OCI-LY7 (cell line): ENCODE measurements around the gene ITGA8. TPM values are rescaled to one million over a fixed set of nuclear protein-coding genes. Genes with fewer than 3 reads are reported as not detected.
"Not testable (repeated sequence)": the region's sequence is repeated elsewhere in the genome, so short reads cannot be mapped to it uniquely, and the experiment has no call there.

Source experiments
- BruUV-seq: library from RNA; stranded (reverse); fragments of 400-500 nt; replicated peaks from 2 replicates; lab custom pipeline; 2021; lab: Mats Ljungman, UMichigan
- CTCF ChIA-PET: fragments of 300-600 bp; sonication (Branson Sonifier 250); formaldehyde crosslinking; loops from one replicate; lab custom pipeline; 2022; ENCODE audit warnings: antibody characterized with exemption; ENCODE audit not compliant: unreplicated experiment; lab: Charles Lee
- POLR2A ChIA-PET: fragments of 300-600 bp; sonication (Branson Sonifier 250); formaldehyde crosslinking; loops from one replicate; lab custom pipeline; 2022; ENCODE audit warnings: antibody characterized with exemption; lab: Charles Lee
- DNase-seq: peaks from one replicate; pipeline ENCODE4 v3.0.0-alpha.2; 2015; ENCODE audit warnings: low spot score
- H2AFZ ChIP-seq: fragments of 200-600 bp; sonication (generic), shearing (Covaris generic); 2 replicates; pipeline ENCODE4 v1.6.1; 2014; ENCODE audit warnings: mild to moderate bottlenecking, antibody characterized with exemption, low read length, moderate library complexity
- H3K27ac ChIP-seq: fragments of 200-600 bp; sonication (generic); 2 replicates; pipeline ENCODE4 v1.5.1; 2014; ENCODE audit warnings: mixed run types, low read depth, mild to moderate bottlenecking, moderate library complexity, low read length, inconsistent platforms; ENCODE audit not compliant: poor library complexity, severe bottlenecking
- H3K36me3 ChIP-seq: fragments of 200-600 bp; sonication (generic); 2 replicates; pipeline ENCODE4 v1.6.1; 2014; ENCODE audit warnings: mild to moderate bottlenecking, antibody characterized with exemption, low read length, moderate library complexity, mixed read lengths; ENCODE audit not compliant: insufficient read depth
- H3K4me1 ChIP-seq: fragments of 200-600 bp; sonication (generic); 2 replicates; pipeline ENCODE4 v1.5.1; 2014; ENCODE audit warnings: mild to moderate bottlenecking, low read length; ENCODE audit not compliant: insufficient read depth, poor library complexity, severe bottlenecking
- H3K4me2 ChIP-seq: fragments of 200-600 bp; sonication (generic); 2 replicates; pipeline ENCODE4 v1.6.1; 2014; ENCODE audit warnings: mild to moderate bottlenecking, low read length
- H3K4me3 ChIP-seq: fragments of 200-600 bp; sonication (generic); 2 replicates; pipeline ENCODE4 v1.5.1; 2014; ENCODE audit warnings: mild to moderate bottlenecking, low read depth, low read length; ENCODE audit not compliant: poor library complexity, severe bottlenecking
- H3K79me2 ChIP-seq: fragments of 200-600 bp; sonication (generic); 2 replicates; pipeline ENCODE4 v1.6.1; 2016; ENCODE audit warnings: low read depth, mild to moderate bottlenecking, low read length, moderate library complexity, mixed read lengths; ENCODE audit not compliant: insufficient read depth
- H3K9me2 ChIP-seq: fragments of 200-600 bp; sonication (generic); 2 replicates; pipeline ENCODE4 v1.6.1; 2016; ENCODE audit warnings: mild to moderate bottlenecking, low read length, mixed read lengths; ENCODE audit not compliant: insufficient read depth
- H3K9me3 ChIP-seq: fragments of 200-600 bp; sonication (generic); 2 replicates; pipeline ENCODE4 v1.6.1; 2014; ENCODE audit warnings: mild to moderate bottlenecking, mixed run types, low read length, mixed read lengths
- H4K20me1 ChIP-seq: fragments of 200-600 bp; sonication (generic); 2 replicates; pipeline ENCODE4 v1.6.1; 2014; ENCODE audit warnings: mild to moderate bottlenecking, antibody characterized with exemption, low read length, moderate library complexity, mixed read lengths; ENCODE audit not compliant: insufficient read depth
- EZH2phosphoT487 ChIP-seq: fragments of 200-600 bp; sonication (generic); IDR thresholded peaks from 2 replicates; pipeline ENCODE4 v1.6.1; 2018; ENCODE audit warnings: low read depth, borderline replicate concordance, mild to moderate bottlenecking, mixed run types, antibody characterized with exemption, low read length, moderate library complexity, mixed read lengths
- intact Hi-C: fragments of 100-400 bp; cut with micrococcal nuclease; formaldehyde crosslinking; loops from one replicate; pipeline ENCODE4 v1.10.0; 2022; ENCODE audit not compliant: unreplicated experiment
- total RNA-seq, 2 experiments: library from RNA; depleted of rRNA in 1 of 2; stranded (reverse); fragments of >200 nt in 1 of 2; shearing (Covaris generic) in 1 of 2; gene quantifications; 2 replicates each; pipeline ENCODE4 v1.2.3, GENCODE V29; 2014 to 2022
- TF ChIP-seq, protein P1 (sequence below): fragments of 200-600 bp; sonication (generic); conservative IDR thresholded peaks from 2 replicates; pipeline ENCODE4 v1.5.1; 2014; ENCODE audit warnings: mild to moderate bottlenecking, antibody characterized with exemption, low read length, moderate library complexity, mixed read lengths

ITGA8 gene
- total RNA-seq, 2 experiments from 2014 or later = not detected

DNA sequence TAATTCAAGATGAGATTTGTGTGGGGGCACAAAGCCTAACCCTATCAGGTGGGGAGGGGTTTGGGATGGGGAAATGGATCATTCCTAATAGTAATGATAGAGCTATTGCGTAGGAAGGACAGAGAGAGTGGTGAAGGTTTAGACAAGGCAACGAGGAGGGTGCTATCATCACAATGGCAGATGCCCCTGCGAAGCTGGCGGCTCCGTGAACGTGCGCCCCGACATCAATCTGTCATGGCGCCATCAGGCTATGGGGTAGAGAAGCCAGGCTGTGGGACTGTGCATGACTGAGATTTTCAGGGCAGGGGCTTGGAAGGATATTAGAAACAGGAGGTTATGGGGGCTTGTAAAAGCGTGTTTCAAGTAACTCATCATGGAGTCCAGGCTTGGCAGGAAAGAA, 157.6 kb downstream of the ITGA8 start:
- H3K79me2 ChIP-seq = no peaks in the 10 kb centered on the region
- BruUV-seq = no TSS peak
- no peaks in the 10 kb centered on the region for H4K20me1 ChIP-seq
- TF ChIP-seq, protein P1, sequence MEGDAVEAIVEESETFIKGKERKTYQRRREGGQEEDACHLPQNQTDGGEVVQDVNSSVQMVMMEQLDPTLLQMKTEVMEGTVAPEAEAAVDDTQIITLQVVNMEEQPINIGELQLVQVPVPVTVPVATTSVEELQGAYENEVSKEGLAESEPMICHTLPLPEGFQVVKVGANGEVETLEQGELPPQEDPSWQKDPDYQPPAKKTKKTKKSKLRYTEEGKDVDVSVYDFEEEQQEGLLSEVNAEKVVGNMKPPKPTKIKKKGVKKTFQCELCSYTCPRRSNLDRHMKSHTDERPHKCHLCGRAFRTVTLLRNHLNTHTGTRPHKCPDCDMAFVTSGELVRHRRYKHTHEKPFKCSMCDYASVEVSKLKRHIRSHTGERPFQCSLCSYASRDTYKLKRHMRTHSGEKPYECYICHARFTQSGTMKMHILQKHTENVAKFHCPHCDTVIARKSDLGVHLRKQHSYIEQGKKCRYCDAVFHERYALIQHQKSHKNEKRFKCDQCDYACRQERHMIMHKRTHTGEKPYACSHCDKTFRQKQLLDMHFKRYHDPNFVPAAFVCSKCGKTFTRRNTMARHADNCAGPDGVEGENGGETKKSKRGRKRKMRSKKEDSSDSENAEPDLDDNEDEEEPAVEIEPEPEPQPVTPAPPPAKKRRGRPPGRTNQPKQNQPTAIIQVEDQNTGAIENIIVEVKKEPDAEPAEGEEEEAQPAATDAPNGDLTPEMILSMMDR = no peak
- TF ChIP-seq EZH2phosphoT487 = no peak
- H3K36me3 ChIP-seq = no peaks in the 10 kb centered on the region
- no peak overlapping the region for H3K4me2 ChIP-seq
- H3K9me3 ChIP-seq = no peaks in the 10 kb centered on the region
- no peaks in the 10 kb centered on the region for H3K4me1 ChIP-seq
- ChIA-PET POLR2A (no interaction called here), CTCF (no interaction called here)
- intact Hi-C loops = no loop called here
- no peaks in the 10 kb centered on the region for H3K9me2 ChIP-seq
- H3K4me3 ChIP-seq = no peak overlapping the region
- DNase-seq = no peak
- no peak overlapping the region for H3K27ac ChIP-seq
- no peak overlapping the region for H2AFZ ChIP-seq

GRCh38 chr10:15558136-15558535, 161.6 kb downstream of the ITGA8 start:
- POLR2A ChIA-PET = no interaction called here
- Histone ChIP-seq H3K36me3 (no peaks in the 10 kb centered on the region), H2AFZ (no peak overlapping the region), H3K4me1 (no peaks in the 10 kb centered on the region), H4K20me1 (no peaks in the 10 kb centered on the region), H3K4me2 (no peak overlapping the region), H3K27ac (no peak overlapping the region), H3K9me2 (no peaks in the 10 kb centered on the region), H3K79me2 (no peaks in the 10 kb centered on the region), H3K4me3 (no peak overlapping the region), H3K9me3 (no peaks in the 10 kb centered on the region)
- intact Hi-C loops = no loop called here
- no peak for DNase-seq
- TF ChIP-seq EZH2phosphoT487 = no peak
- TF ChIP-seq, protein P1 = no peak
- CTCF ChIA-PET = no interaction called here
- BruUV-seq = no TSS peak

- H3K36me3 ChIP-seq, H3K4me1 ChIP-seq, H3K79me2 ChIP-seq, H2AFZ ChIP-seq, H3K4me3 ChIP-seq, intact Hi-C loops, H3K27ac ChIP-seq, H3K9me3 ChIP-seq, CTCF ChIA-PET, BruUV-seq, H3K9me2 ChIP-seq, POLR2A ChIA-PET, H3K4me2 ChIP-seq, DNase-seq, H4K20me1 ChIP-seq: not testable (repeated sequence)
These were observed 162.6 kb downstream of the ITGA8 start for GRCh38 chr10:15557168-15557567.
